DMS 273 treated with DMSO at 0.1 percent for 48 hours (cell line): ENCODE results near the gene CABP4.
"Not testable (repeated sequence)": the region's sequence is repeated elsewhere in the genome, so short reads cannot be mapped to it uniquely, and the experiment has no call there.

ENCODE experiments used
- DNase-seq: peaks from one replicate; lab custom pipeline; 2025; lab: John Stamatoyannopoulos, UW

The CABP4 gene

GRCh38 chr11:67419325-67420049, 35.7 kb upstream of the CABP4 start:
- DNase-seq: no peak

DNA sequence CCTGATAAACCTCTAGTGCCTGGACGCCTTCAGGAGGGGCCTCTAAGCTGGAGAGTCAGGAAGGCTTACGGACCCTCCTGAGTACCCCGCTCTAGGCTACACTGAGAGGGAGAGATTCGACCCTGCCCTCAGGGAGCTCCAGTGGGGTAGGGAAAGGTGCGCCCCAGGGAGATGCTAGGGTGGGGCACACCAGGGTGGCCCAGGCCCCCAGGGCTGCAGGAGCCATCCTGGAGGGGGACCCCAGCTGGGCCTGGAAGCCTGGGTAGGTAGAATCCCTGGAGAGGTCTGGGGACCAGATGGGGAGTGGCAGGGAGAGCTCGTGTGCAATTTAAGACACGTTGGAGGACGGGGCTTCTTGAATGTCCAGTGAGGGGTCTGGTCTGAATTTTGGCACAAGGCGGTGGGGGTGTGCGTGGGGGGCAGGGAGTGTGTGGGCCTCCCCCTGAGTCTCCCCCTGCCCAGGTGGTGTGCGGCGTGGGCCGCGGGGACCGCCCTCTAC, 35.0 kb upstream of the CABP4 start:
- DNase-seq: no peak

GRCh38 chr11:67420646-67421429, 34.3 kb upstream of the CABP4 start:
- DNase-seq: peak; percentile 48

DNA sequence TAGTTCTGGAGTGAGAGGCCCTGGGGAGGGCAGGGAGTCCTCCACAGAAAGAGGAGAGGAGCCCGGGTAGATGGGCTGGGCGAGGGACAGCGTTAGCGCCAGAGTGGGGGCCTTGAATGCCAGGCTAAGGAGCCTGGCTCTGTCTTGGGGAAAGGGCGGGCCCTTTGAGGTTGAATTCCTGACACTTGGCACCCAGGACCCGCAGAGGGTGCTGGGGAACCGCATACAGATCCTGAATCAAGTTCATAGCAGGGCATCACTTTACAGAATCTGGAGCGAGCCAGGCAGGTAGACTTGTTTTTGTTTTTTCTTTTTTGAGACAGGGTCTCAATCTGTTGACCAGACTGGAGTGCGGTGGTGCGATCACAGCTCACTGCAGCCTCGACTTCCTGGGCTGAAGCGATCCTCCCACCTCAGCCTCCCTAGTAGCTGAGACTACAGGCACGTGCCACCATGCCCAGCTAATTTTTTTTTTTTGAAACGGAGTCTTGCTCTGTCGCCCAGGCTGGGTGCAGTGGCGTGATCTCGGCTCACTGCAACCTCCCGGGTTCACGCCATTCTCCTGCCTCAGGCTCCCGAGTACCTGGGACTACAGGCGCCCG, 33.6 kb upstream of the CABP4 start:
- no peak for DNase-seq

DNA sequence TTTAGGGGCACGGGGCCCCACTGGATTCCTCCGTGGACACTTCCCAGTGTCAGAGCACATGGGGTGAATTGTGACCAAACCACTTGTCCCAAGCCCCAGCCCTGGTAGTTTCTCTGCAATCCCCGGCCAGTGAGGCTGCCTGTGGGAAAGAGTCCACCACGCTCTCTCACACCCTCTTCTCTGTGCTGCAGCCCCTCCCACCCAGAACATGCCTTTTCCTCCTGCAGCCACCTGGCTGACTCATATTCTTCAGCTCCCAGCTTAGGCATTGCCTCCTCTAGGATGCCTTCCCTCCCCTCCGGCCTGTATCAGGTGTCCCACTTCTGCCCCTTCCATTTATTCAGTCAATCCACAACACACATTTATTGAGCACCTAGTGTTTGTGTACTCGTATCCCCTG, 32.3 kb upstream of the CABP4 start:
- DNase-seq: no peak

DNA sequence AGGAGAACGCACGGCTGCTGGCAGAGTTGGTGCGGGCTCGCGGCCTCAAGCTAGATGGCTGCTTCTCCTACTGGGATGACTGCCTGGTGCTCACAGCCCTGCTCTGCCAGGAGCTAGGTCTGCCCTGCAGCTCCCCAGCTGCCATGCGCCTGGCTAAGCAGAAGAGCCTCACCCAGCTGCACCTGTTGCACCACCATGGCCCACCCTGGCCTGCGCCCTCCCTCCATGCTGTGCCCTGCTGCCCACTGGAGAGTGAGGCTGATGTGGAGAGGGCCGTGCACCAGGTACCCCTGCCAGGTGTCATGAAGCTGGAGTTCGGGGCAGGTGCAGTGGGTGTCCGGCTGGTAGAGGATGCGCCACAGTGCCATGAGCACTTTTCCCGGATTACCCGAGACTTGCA, 31.7 kb upstream of the CABP4 start:
- DNase-seq: no peak

GRCh38 chr11:67423891-67424613, 31.1 kb upstream of the CABP4 start:
- DNase-seq: no peak

DNA sequence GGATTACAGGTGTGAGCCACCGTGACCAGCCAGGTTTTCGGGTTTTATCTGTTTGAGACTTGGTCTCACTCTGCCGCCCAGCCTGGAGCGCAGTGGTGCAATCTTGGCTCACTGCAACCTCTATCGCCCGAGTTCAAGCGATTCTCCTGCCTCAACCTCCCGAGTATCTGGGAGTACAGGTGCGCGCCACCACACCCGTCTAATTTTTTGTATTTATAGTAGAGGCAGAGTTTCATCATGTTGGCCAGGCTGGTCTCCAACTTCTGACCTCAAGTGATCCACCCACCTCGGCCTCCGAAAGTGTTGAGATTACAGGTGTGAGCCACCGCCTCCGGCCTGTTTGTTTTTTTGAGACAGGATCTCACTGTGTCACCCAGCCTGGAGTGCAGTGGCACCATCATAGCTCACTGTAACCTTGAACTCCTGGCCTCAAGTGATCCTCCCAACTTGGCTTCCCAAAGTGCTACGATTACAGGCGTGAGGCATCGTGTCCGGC, 27.7 kb upstream of the CABP4 start:
- DNase-seq: not testable (repeated sequence)

GRCh38 chr11:67428052-67429001, 26.8 kb upstream of the CABP4 start, which contains the start of gene RPS6KB2:
TSS of gene RPS6KB2 (plus strand) at chr11:67428494. CDS start at chr11:67428546, 52 bp downstream.
- DNase-seq: peak; percentile 76

- no peak for DNase-seq
Measured at GRCh38 chr11:67429038-67429668, 26.0 kb upstream of the CABP4 start.

GRCh38 chr11:67429722-67430121, 25.4 kb upstream of the CABP4 start:
- no peak for DNase-seq

GRCh38 chr11:67431346-67432249, 23.6 kb upstream of the CABP4 start:
- DNase-seq: no peak

DNA sequence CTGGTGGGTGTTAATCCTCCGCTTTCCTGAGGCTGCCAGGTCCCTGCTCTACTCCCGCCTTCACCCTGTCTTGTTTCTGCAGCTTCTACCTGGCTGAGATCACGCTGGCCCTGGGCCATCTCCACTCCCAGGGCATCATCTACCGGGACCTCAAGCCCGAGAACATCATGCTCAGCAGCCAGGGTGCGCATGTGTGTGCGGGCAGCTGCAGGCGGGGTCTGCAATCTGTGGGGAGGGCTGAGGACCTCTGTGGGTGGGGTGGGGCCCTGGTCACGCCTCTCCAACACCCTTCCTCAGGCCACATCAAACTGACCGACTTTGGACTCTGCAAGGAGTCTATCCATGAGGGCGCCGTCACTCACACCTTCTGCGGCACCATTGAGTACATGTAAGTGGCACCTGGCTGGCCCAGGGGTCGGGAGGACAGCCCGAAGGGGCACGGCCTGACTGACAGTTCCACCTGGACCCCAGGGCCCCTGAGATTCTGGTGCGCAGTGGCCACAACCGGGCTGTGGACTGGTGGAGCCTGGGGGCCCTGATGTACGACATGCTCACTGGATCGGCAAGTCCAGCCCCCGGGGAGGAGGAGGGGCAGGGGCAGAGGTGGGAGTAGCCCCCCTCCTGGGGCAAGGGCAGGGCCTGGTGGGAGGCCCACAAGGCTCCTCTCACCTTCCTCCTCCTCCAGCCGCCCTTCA, 22.4 kb upstream of the CABP4 start:
- DNase-seq: no peak

DNA sequence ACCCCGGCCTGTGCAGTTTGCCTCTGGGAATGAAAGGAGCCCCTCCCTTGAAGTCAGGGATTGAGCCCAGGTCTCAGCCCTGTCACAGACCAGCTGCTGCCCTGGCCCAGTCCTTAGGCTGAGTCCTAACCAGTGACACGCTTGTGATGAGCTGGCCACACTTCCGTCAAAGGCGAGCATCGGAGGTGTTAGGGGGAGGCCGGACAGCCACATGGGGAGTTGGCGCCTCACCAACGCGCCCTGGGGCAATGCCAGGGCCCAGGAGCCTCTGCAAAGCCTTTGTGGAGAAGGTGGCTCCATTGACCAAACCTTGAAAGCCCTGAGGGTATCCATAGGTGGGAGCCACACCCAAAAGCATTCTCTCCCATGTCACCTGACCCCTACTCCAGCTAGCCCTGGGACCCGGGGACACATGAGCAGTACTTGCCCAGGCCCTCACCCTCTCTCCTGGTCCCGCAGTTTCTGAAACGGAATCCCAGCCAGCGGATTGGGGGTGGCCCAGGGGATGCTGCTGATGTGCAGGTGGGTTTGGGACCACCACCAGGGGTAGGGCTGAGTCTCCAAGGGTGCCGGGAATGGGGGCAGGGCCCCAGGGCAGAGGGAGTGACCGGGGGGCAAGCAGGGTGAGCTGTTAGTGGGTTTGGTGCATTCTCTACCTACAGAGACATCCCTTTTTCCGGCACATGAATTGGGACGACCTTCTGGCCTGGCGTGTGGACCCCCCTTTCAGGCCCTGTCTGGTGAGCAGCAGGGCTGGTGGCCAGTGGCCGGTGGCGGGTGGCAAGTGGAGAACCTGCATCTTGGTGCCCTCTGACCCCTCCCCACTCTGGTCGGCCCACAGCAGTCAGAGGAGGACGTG, 21.4 kb upstream of the CABP4 start:
- DNase-seq: no peak

- no peak for DNase-seq
Measured at GRCh38 chr11:67434395-67434881, 20.7 kb upstream of the CABP4 start.

DNA sequence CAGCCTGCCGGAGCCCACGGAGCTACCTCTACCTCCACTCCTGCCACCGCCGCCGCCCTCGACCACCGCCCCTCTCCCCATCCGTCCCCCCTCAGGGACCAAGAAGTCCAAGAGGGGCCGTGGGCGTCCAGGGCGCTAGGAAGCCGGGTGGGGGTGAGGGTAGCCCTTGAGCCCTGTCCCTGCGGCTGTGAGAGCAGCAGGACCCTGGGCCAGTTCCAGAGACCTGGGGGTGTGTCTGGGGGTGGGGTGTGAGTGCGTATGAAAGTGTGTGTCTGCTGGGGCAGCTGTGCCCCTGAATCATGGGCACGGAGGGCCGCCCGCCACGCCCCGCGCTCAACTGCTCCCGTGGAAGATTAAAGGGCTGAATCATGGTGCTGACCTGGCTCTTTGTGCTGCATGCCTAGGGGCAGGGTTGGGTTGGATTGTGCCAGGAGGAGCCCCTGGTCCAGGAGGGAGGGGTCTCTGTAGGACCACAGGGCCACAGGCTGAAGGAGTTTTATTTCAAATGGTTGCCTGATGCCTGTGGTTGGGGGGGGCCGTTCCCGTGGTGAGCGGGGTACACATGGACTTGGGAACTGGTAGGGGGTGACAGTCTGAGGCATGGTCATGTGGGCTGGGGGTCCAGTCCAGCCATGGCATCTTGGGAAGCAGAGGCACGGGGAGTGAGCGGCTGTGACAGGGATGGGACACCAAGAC, 20.0 kb upstream of the CABP4 start:
- no peak for DNase-seq
